Measurements from ENCODE around the gene DUSP19. TPM values are rescaled to one million over a fixed set of nuclear protein-coding genes. Genes with fewer than 3 reads are reported as not detected.
A peak's percentile ranks its signal among the peaks of the same experiment; 100 is the strongest.

DUSP19 gene
- polyA plus RNA-seq, 1 of the 3 experiments (the other 2 are of a cell fraction), result 0.85 TPM

GRCh38 chr2:183134016-183134415 is 55.5 kb downstream of the DUSP19 start:
- no peaks in the 10 kb centered on the region for H3K9me3 ChIP-seq
- H3K4me1 ChIP-seq (ENCODE audit: control insufficient read depth in 1 of 2, insufficient read depth in 2 of 2, low read depth in 1 of 2, low read length in 1 of 2), result no peaks in the 10 kb centered on the region; a peak in 1 of 4 replicates
- peaks cover 37 to 45% of the 10 kb centered on the region in 2 experiments for H3K36me3 ChIP-seq (replicated peaks in 1 of 2; ENCODE audit: control insufficient read depth in 1 of 2, insufficient read depth in 2 of 2, low read length in 1 of 2)
- no peak overlapping the region for H3K4me3 ChIP-seq (ENCODE audit: low read depth in 2 of 2, low read length in 1 of 2)
- H3K27me3 ChIP-seq (ENCODE audit: insufficient read depth), result no peaks in the 10 kb centered on the region
- H3K27ac ChIP-seq (ENCODE audit: low read depth in 2 of 2, low read length in 1 of 2), result no peak overlapping the region
- 62% methylated on average over 2 of the region's 2 CpGs for WGBS (ENCODE audit: low lambda C conversion rate)
- TF ChIP-seq SIN3A (IDR thresholded peaks at IDR 0.05; ENCODE audit: borderline replicate concordance, low read depth, low read length) (no peak), GATA2 (CRISPR knock-in tag; IDR thresholded peaks at IDR 0.05) (no peak), FOXM1 (IDR thresholded peaks at IDR 0.05; ENCODE audit: low read depth) (no peak), USF2 (IDR thresholded peaks at IDR 0.05; ENCODE audit: borderline replicate concordance, low read depth, low read length) (no peak)
- no peaks in the 10 kb centered on the region for H3F3A ChIP-seq (replicated peaks; ENCODE audit: insufficient read depth)
- no peaks in the 10 kb centered on the region for H3K9me2 ChIP-seq
- H3K9ac ChIP-seq, result no peak overlapping the region
- H3K4me2 ChIP-seq, result no peak overlapping the region
- POLR2A ChIA-PET, result no interaction called here
- no peak for DNase-seq
- H2AFZ ChIP-seq (ENCODE audit: low read depth), result no peak overlapping the region
- peaks cover 57% of the 10 kb centered on the region for H3K79me2 ChIP-seq (ENCODE audit: insufficient read depth)
- CTCF ChIA-PET, result no interaction called here
- no peaks in the 10 kb centered on the region for H4K20me1 ChIP-seq (ENCODE audit: insufficient read depth)

DNA sequence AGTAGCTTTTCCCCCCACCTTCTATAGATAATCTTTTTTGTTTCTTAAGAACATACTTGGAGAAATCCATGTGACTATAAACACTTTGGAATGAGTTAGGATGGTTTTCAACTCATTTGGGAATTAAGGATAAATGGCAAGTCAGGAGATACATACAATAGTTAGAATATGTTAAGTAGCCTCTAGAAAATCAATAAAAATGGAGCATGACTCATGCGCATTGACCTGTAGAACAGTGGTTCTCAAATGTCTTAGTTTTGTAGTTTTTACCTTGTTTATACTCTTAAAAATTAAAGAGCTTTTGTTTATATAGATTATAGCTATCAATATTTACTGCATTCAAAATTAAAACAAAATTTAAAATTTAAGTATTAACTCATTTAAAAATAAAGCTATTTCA is 70.4 kb downstream of the DUSP19 start:
- no peak for TF ChIP-seq ELF1 (IDR thresholded peaks at IDR 0.05)
- TF ChIP-seq SIN3A (IDR thresholded peaks at IDR 0.05; ENCODE audit: borderline replicate concordance, low read depth, low read length), result no peak
- no peak for TF ChIP-seq TCF12 (IDR thresholded peaks at IDR 0.05)
- no peak for TF ChIP-seq FOXJ3 (CRISPR knock-in tag; IDR thresholded peaks at IDR 0.05)
- TF ChIP-seq JUND (IDR thresholded peaks at IDR 0.05), result no peak
- TF ChIP-seq ZBTB33 (IDR thresholded peaks at IDR 0.05; ENCODE audit: borderline replicate concordance, low read depth), result no peak
- TF ChIP-seq TAF1 (IDR thresholded peaks at IDR 0.05; ENCODE audit: borderline replicate concordance, low read depth, low read length), result no peak
- TF ChIP-seq CHD2 (IDR thresholded peaks at IDR 0.05; ENCODE audit: low read length, partially characterized antibody), result no peak
- no peak for TF ChIP-seq MEF2A (IDR thresholded peaks at IDR 0.05; ENCODE audit: borderline replicate concordance, low read depth)
- peaks cover 51% of the 10 kb centered on the region for H3K79me2 ChIP-seq (ENCODE audit: insufficient read depth)
- no peak overlapping the region for H3K4me3 ChIP-seq (ENCODE audit: low read depth in 2 of 2, low read length in 1 of 2)
- 95% methylated on average over 1 of the region's 1 CpG for WGBS (ENCODE audit: low lambda C conversion rate)
- no peaks in the 10 kb centered on the region for H3K9me2 ChIP-seq
- CTCF ChIA-PET, result interaction anchor here (0.9 kb wide), 1 partner anchor 54 kb away, joined by 3 read pairs; no protein-coding TSS in a partner anchor
- 0 out of 2 replicates have a peak overlapping the region, but pooled peaks have one; percentile 21 for H3K4me2 ChIP-seq
- no peak overlapping the region for H3K9ac ChIP-seq
- peaks cover 3 to 7% of the 10 kb centered on the region in 2 experiments; a peak in 2 of 4 replicates for H3K4me1 ChIP-seq (ENCODE audit: control insufficient read depth in 1 of 2, insufficient read depth in 2 of 2, low read depth in 1 of 2, low read length in 1 of 2)
- no peaks in the 10 kb centered on the region for H4K20me1 ChIP-seq (ENCODE audit: insufficient read depth)
- H3K36me3 ChIP-seq (replicated peaks in 1 of 2; ENCODE audit: control insufficient read depth in 1 of 2, insufficient read depth in 2 of 2, low read length in 1 of 2), result peaks cover 13 to 37% of the 10 kb centered on the region in 2 experiments
- no peaks in the 10 kb centered on the region for H3K27me3 ChIP-seq (ENCODE audit: insufficient read depth)
- no peak for DNase-seq
- H2AFZ ChIP-seq (ENCODE audit: low read depth), result no peak overlapping the region
- POLR2A ChIA-PET, result no interaction called here
- H3K9me3 ChIP-seq, result no peaks in the 10 kb centered on the region
- H3K27ac ChIP-seq (ENCODE audit: low read depth in 2 of 2, low read length in 1 of 2), result peak overlapping the region; percentile 54 to 60; a peak in 2 of 4 replicates
- no peaks in the 10 kb centered on the region for H3F3A ChIP-seq (replicated peaks; ENCODE audit: insufficient read depth)
